A172 (cell line): Measurements from ENCODE around the gene TEX19. TPM values are rescaled to one million over a fixed set of nuclear protein-coding genes. Genes with fewer than 3 reads are reported as not detected.

Source experiments
- DNase-seq: peaks from one replicate; pipeline ENCODE4 v3.0.0-alpha.2; 2015; ENCODE audit warnings: low spot score
- total RNA-seq: library from RNA; depleted of rRNA; stranded (reverse); fragments of >200 nt; shearing (Covaris generic); gene quantifications from 2 replicates; pipeline ENCODE4 v1.2.3, GENCODE V29; 2014; rRNA removed

The TEX19 gene, protein sequence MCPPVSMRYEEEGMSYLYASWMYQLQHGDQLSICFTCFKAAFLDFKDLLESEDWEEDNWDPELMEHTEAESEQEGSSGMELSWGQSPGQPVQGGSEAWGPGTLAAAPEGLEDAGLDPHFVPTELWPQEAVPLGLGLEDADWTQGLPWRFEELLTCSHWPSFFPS
- total RNA-seq: 0.22 TPM in 1 of 2 replicates, not detected in the other

- DNase-seq: peak; percentile 39
These were observed at the start of gene TEX19 for GRCh38 chr17:82358465-82359350. TEX19 (plus strand) TSS chr17:82359247; CDS start chr17:82362151, 2,904 bp downstream.

DNA sequence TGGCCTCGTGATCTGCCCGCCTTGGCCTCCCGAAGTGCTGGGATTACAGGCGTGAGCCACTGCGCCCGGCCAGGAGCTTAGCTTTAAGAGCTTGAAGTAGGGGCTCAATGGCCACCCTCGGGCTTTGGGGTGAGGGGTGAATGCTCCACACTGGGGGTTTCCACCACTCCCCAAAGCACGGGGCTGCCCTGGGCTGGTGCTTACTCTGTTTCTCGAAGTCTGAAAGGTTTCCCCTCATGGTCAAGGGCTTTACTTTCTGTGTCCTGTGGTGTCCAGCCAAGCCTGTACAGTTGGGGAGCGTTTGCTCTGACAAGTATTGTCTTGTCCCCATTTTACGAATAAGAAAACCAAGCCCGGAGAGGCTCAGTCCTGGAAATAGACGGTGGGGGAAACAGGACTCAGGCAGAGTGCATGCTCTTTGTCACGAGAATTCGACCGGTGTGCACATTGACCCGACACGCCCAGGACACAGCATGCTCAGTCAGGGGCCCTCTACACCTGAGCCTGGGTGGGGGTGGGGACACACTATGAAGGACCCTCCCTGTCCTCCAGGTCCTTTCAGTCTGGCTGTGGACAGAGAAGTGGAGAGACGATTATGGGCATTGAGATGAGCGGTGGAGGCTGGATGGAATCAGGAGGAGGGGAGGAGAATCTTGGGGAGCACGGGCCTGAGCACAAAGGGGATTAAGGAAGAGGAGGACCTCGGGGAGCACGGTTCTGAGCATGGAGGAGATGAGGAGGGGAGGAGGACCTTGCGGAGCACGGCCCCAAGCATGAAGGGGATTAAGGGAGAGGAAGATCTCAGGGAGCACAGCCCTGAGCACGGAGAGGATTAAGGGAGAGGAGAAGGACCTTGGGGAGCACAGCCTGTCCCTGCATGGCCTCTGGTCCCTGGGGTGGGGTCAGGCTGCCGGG, 49.1 kb upstream of the TEX19 start:
- no peak for DNase-seq

- no peak for DNase-seq
These were observed 48.2 kb upstream of the TEX19 start for GRCh38 chr17:82310877-82311276.

GRCh38 chr17:82311971-82312370, 47.1 kb upstream of the TEX19 start:
- no peak for DNase-seq

DNA sequence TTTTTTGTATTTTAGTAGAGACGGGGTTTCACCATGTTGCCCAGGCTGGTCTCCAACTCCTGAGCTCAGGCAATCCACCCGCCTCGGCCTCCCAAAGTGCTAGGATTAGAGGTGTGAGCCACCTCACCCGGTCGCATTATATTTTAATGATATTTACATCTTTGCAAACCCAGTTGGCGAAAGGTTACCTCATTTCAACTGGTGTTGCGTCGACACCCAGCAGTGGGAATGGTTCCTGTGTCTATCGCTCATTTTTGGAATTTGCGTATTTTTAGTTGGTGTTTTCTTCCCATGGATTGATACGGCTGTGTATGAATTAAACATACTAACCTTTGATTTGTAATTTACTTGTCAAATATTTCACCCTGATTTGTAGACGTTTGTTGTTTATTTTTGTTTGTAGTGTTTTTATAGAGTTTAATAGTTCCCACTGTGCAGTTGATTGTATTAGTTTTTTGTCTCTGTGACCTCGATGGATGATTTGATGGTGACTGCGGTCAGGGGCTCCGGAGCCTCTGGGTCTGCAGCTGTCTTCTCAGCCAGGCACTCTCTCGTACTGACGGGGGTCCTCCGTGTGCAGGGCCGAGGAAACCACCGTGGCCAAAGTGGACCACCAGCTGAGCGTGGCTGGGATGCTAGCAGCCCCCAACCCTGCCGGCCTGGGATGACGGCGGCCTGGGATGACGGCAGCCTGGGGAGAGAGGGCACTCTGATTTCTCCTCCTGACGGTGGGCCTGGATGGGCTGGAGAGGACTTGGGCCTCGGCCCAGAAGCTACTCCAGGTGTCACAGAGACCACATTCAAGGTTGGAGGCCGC, 45.6 kb upstream of the TEX19 start:
- DNase-seq: no peak

DNA sequence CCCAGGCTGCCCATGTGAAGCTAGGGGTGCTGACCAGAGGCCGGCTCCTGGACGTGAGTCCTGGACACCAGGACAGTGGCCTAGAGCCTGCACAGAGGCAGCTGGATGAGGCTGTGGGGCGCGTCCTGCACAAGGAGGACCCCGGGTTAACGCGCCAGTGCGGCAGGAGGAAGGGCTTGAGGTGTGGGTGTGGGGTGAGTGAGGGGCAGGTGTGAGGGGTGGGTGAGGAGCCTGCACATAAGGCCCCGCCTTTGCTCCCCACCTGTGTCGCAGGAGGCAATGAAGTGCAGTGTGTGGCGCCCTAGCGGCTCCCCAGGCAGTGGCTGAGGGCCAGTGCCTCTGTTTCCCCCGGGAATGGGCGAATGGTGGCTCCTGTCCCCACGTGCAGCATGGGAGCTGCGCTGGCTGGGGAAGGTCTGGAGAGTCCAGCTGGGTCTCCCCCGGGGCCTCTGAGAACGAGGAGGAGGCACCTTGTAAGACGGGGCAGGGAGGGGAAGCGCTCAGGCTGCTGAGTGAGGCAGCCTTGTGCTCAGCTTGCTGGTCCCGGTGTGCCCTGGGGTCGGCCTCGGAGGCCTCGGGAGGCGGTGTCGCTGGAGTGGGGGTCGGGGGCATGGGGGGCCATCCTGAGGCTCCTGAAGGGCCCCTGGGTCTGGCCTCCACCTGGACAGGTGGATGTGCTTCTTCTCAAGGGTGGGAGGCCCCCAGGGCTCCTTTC, 44.9 kb upstream of the TEX19 start:
- DNase-seq: no peak

DNA sequence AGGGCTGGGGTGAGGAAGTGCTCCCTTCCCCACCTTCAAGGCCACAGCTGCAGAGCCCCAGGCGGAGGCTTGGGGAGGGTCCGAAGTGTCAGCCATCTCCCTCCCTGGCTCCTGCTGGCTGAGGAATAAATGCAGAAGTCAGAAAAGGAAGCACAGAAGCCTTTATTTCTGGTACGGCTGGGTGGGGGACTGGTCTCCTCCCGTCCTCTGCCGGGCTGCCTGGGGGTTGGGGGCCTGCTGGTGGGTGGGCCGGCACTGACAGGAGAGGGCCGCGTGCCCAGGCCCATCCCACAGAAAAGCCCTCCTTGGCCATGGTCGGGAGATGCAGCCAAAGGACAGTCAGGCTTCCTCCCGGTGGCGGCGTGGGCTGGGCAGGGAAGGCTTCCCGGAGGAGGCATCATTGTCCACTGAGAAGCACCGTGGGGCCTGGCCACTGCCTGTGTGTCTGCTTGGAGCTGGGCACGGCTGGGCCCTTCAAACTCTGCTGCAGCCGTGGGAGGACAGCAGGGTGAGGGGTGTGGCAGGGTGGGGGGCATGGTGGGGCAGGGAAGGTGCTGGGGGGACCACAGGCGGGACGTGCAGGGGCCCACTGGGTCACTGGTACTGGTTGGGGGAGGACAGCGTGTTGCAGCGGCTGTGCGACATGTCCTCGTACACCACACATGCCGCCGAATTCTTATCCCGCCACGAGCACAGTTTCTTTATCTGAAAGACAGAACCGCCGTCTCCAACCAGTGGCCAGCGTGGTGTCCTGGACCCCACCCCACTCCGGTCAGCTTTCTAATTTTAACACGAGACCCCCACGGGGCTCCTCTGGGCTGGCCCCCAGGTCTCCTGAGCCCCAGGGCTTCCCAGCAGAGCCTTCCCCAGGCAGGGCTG, 44.1 kb upstream of the TEX19 start:
- no peak for DNase-seq

DNA sequence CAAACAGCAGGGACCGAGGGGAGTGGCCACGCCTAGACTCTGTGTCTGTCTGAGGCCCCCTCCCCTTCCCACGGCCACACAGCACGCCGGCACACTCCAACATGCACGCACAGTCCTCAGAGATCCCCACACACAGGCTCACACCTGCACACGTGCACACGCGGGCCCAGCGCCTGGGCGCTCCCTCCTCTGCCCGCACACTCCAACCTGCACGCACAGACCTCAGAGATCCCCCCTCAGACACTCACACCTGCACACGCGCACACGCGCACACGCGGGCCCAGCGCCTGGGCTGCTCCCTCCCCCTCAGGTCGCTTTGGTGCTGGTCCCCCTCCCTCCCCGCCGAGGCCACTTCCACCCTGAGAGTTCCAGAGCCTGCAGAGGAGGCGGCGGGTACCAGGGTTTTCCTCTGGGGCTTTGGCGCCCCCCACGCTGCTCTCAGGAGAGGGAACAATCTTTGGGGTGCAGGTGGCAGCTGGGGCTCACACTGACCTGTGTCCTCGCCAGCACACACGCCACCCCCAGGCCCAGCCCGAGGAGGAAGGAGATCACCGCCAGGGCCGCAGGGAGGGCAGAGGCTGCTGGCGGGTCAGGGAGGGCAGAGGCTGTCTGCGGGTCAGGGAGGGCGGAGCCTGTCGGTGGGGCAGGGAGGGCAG, 43.2 kb upstream of the TEX19 start:
- DNase-seq: no peak

GRCh38 chr17:82316651-82317393, 42.2 kb upstream of the TEX19 start:
- DNase-seq: no peak

GRCh38 chr17:82317394-82318168, 41.5 kb upstream of the TEX19 start, which contains the start of gene CD7:
CD7 (minus strand) TSS chr17:82317608; CDS start chr17:82317495, 113 bp downstream.
- no peak for DNase-seq

- no peak for DNase-seq
These were observed 40.9 kb upstream of the TEX19 start for GRCh38 chr17:82318169-82318498.

DNA sequence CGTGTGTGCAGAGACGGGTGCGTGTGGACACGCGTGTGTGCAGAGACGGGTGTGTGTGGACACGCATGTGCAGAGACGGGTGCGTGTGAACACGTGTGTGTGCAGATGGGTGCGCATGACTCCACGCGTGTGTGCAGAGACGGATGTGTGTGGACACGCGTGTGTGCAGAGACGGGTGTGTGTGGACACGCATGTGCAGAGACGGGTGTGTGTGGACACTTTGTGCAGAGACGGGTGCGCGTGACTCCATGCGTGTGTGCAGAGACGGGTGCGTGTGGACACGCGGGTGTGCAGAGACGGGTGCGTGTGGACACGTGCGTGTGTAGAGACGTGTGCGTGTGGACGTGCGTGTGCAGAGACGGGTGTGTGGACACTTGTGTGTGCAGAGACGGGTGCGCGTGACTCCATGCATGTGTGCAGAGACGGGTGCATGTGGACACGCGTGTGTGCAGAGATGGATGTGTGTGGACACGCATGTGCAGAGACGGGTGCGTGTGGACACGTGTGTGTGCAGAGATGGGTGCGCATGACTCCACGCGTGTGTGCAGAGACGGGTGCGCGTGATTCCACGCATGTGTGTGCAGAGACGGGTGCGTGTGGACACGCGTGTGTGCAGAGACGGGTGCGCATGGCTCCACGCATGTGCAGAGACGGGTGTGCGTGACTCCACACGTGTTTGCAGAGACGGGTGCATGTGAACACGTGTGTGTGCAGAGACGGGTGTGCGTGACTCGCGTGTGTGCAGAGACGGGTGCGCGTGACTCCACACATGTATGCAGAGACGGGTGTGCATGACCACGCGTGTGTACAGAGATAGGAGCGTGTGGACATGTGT, 40.1 kb upstream of the TEX19 start:
- DNase-seq: no peak

GRCh38 chr17:82319619-82320062, 39.4 kb upstream of the TEX19 start:
- DNase-seq: no peak

DNA sequence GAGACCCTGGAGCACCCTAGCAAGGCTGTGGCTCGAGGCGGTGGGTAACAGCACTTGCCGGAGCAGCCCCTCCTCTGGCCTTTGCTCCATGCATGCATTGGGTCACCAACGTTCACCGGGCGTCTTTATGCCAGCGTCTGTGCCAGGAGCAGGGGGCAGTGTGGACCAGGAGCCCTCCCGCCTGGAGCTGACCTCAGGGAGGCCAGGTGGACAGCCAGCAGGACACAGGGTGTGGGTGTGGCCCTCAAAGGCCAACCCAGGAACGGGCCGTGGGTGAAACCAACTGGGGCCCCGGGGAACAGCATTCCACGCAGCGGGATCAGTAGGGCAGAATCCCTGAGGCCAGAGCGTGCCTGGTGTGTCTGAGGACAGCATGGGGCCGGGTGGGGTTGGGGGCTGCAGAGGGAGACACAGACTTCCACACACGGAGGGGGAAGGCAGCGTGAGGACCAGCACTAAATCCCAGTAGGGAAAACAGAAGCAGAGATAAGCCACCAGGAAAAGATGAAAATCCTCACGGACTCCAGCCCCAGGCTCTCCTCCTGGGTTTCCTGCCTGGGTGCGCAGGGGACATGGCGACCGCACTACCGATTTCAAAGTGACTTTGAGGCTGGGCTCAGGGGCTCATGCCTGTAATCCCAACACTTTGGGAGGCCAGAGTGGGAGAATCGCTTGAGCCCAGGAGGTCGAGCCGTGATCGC, 38.8 kb upstream of the TEX19 start:
- no peak for DNase-seq

DNA sequence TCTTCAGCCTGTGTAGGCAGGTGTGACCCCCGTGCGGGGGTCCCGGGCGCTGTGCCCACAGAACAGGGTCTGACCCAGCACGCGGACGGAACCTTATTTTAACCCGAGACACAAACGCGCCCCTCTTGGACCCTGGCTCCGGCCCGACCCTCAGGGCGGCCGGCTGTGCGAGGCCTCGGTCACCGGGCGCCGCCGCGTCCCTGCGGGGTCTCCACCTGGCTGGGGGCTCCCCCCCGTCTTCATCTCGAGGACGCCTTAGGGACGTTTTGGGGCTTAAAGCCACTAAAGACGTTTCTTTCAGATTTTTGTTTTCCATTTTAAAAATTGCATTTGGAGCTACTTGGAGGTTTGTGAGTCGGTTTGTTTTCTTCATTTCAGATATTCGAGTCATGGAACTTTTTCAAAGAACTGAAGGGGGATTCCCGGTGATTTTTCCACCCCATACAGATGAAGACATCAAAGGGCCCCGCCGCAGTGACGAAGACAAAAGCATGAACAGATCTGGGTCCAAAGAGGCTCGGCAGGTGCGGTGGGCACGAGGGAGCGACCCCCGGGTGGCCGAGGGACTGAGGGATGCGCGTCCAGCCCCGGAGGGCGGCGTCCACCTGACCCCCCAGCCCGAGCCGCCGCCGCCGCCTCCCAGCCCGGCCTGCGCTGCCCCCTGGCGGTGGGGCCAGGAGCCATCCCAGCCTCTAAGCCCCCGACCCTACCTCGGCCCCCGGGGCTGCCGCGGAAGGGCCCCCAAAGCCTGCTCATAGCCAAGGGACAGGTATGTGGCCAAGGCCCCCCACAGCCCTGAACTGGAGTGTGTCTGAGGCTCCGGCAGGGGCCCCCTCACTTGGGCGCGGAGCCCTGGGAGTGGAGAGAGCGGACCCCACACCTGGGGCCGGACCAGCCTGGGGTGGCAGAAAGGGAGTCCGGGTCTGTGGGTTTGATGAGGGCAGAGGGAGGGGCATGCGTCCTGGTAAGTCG, 37.8 kb upstream of the TEX19 start:
- no peak for DNase-seq
